Activated CD4-positive, alpha-beta T cell treated with anti-CD3 and anti-CD28 coated beads, Interleukin-2, amount 50 U/mL, for 48 hours (primary cell): ENCODE results near the gene PRMT7.
A peak's percentile ranks its signal among the peaks of the same experiment; 100 is the strongest.

Experiments used
- DNase-seq, 2 experiments: peaks; one replicate each; pipeline ENCODE4 v3.0.0-alpha.2; 2020

Gene PRMT7

GRCh38 chr16:68350813-68351350 lies 40.1 kb downstream of the PRMT7 start:
- no peak for DNase-seq

DNA sequence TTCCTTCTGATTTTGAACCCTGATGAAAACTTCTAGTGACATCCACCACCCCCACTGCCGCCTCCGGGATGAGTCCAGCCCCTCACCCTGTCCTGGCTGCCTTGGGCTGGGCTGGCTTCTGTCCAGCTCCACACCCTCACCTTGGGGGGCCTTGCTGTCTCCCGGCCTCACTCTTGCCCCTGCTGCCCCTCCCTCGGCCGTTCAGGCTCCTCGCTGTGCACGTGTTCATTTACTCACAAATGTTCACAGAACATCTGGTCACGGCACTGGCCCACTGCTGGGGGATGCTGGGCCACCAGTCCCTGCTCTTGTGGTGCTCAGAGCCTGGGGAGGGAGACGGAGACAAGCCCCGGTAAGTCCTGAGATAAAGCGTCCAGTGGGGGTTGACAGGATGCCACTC lies 40.6 kb downstream of the PRMT7 start:
- DNase-seq = no peak

DNA sequence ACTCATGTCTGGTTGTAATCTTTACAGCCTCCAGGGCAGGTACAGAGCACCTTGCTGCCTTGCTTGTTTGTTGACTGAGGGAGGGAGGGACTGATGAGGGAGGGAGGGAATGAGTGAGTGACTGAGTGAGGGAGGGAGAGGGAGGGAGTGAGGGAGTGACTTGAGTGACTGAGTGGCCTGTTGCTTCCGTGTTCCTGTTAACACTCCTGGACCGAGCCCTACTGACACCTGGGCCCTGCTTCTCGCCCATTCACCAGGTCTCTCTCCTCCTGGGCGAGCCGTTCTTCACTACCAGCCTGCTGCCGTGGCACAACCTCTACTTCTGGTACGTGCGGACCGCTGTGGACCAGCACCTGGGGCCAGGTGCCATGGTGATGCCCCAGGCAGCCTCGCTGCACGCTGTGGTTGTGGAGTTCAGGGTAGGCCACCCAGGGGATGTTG lies 41.2 kb downstream of the PRMT7 start:
- DNase-seq = no peak

GRCh38 chr16:68353366-68353765 lies 42.5 kb downstream of the PRMT7 start:
- DNase-seq = no peak

- DNase-seq = no peak
These were observed 44.0 kb downstream of the PRMT7 start for GRCh38 chr16:68354816-68355215.

GRCh38 chr16:68355447-68356248 lies 44.8 kb downstream of the PRMT7 start:
- DNase-seq = no peak

- DNase-seq = peak; percentile 68 to 77
These were observed 45.6 kb downstream of the PRMT7 start for GRCh38 chr16:68356249-68356918.

DNA sequence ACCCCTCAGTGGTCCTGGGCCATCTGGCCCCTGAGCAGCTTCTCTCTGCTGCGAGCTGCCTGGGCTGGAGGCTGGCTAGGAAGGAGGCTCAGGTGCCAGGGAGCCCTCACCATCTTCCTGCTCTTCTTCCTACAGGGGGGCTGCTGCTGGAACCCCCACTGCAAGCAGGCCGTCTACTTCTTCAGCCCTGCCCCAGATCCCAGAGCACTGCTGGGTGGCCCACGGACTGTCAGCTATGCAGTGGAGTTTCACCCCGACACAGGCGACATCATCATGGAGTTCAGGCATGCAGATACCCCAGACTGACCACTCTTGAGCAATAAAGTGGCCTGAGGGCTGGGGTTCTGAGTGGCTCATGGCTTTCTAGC lies 46.1 kb downstream of the PRMT7 start:
- no peak for DNase-seq

- no peak for DNase-seq
These were observed 46.7 kb downstream of the PRMT7 start for GRCh38 chr16:68357521-68357922.

GRCh38 chr16:68357923-68358322 lies 47.1 kb downstream of the PRMT7 start:
- no peak for DNase-seq

GRCh38 chr16:68358951-68359350 lies 48.1 kb downstream of the PRMT7 start:
- DNase-seq = no peak

DNA sequence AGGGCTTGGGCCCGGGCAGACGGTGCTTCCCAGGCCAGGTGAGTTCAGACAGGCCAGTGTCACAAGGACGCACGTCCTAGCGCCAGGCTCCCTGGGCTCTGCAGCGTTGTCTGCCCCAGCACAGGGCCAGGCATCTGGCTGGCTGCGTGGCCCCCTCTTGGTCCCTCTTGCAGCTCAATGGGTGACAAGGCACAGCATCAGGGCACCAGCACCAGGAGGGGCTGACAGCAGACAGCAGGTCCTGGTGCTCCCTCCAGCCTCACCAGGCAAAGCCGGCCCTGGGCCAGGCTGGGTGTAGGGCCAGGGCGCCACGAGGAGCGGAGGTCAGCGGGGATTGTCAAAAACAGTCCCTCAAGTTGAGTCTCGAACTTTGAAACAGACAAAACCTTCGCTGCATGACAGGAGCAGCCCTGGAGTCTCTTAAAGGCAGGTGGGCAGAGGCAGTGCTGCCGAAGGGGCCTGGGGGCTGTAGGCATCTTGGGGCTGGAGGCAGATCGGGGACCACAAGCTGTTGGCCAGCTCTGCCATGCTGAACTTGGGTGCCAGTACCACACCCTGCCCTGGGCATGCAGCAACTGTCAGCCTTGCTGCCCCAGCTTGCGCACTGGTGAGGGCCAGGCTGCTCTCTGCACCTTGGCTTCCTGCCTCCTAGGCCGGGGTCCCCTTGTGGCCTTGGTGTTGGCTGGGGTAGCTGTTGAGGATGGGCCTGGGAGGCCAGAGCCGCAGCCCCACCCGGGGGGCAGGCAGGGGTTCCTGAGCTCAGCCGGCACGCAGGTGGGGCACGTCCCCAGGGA lies 48.8 kb downstream of the PRMT7 start:
- no peak for DNase-seq

DNA sequence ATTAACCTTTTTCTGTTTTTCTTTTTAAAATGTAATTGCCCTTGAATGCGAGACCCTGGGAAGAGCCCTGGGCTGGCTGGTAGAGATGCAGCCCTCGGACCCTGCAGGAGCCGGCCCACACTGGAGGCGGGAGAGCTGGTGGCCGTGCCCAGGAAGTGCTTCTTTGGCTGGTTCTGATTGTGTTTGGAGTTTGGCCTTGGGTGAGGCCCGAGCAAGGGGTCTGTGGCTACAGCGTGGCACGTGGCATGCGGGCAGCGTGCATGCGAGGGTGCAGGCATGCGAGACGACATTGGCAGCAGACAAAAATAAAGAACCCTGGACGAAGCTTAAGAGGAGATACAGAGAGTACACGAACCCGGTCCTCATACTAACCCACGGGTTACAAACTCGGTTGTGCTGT lies 49.7 kb downstream of the PRMT7 start:
- DNase-seq = no peak

DNA sequence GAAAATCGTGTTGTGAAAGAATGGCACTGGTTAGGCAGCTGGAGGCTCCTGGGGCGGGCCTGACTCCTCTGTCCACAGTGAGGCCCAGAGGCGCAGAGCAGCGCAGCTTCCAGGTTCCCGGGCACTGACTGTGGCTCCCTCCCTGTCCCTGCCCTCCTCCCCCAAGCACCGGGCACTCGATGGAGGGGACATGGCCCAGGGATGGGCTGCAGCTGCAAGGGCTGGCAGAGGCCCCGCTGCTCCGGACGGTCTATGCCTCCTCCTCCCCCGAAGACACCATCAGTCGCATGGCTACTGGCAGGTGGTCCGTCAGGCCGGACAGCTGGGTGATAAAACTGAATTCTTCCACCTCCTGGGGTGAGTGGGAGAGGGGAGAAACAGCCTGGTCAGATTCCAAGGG lies 50.1 kb downstream of the PRMT7 start:
- no peak for DNase-seq

DNA sequence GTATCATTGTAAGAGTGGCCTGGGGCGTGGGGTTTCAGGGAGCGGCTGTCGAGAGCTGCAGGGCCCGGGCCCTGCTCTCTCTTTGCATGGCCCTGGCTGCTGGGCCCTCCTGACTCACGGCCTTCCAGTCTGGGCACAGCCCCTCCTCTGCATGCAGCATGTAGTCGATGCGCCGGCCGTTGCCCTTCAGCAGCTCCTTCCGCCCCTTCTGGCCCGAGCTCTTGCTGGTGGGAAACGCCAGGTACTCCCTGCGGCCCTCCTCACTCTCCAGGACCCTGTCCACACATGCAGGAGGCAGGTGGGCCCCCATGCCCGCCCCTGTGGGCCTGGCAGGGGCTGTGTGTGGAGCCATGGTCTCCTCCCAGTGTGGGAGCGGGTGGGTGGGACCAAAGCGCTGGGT lies 50.7 kb downstream of the PRMT7 start:
- no peak for DNase-seq

DNA sequence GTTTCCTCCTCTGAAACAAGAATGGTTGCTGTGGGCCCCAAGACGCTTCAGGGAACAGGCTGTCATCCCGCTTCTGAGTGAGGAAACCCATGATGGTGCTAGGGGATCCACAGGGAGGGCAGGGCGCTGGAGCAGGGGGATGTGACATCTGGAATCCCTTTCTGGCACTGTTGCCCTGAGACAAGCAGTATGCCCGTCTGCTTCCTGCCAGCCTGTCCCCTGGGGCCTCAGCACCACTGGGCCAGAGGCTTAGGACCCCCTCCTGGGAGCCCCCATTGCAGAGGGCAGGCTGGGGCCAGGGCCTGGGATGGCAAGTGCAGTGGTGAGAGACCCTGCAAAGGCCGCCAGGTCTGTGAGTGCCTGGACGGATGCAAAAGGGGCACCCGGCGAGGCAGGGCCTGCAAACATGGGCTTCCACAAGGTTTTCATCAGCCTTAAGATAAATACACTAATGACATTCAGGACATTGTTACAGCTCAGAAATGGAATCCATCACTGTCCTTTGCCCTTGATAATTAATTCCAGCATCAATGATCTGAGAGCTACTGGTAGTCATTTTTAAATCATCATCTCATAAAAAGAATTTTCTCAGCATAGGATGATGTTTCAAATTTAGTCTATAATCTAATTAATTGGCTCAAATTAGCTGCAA lies 51.6 kb downstream of the PRMT7 start:
- DNase-seq = no peak

GRCh38 chr16:68362947-68363657 lies 52.3 kb downstream of the PRMT7 start:
- no peak for DNase-seq

DNA sequence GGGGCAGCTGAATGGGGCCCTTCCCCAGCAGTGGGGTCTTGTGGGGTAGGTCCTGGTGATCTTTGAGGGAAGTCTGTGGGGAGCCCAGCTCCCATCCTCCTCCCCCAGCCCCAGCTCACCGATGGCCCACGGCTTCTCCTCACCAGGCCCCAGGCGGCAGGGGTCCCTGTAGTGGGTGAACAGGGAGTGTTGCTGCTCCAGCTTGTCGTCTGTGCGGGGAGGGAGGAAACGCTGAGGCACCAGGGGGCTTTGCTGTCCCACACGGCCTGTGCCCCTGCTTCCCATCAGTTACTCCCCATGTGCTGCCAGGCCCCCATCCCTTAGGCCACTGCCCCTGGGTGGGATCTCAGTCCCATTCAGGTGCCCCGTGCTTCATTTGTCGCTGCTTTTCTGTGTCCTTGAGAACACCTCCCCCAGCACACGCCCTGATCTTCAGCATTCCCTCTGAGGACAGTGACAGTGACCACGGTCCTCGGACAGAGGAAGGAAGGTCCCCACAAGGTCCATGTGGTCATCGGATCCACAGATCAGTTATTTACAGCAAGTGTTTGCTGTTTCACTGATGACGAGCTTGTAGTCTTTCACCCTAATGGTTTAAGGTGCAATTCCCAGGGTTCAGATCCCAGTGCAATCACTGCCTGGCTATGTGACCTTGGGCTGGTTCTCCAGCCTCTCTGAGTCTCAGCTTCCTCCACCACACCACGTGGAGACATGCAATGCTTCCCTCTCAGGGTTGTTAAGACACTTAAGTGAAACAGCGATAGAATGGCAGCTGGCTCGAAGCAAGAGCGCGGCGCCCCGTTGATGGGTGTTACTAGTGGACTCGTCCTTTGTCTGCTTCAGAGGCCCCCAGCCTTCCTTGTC lies 53.1 kb downstream of the PRMT7 start:
- no peak for DNase-seq

GRCh38 chr16:68364561-68364998 lies 53.8 kb downstream of the PRMT7 start:
- no peak for DNase-seq

- no peak for DNase-seq
These were observed 54.5 kb downstream of the PRMT7 start for GRCh38 chr16:68365167-68365817.

- DNase-seq = no peak
These were observed 55.2 kb downstream of the PRMT7 start for GRCh38 chr16:68366062-68366461.
